Lung (tissue), 12 donors: ENCODE measurements around the gene LRRC4B. TPM values are rescaled to one million over a fixed set of nuclear protein-coding genes. Genes with fewer than 3 reads are reported as not detected.

Experiments
- ATAC-seq: fragments of 200-7000 bp; cut with Tn5 transposase; one replicate; pipeline ENCODE4 v1.9.1; 2020; ENCODE audit warnings: moderate number of reproducible peaks; ENCODE audit not compliant: insufficient read depth, low FRiP score
- DNase-seq, 3 donors: peaks; one replicate each; pipeline ENCODE4 v3.0.0-alpha.2; 2013 to 2017
- H3K27ac ChIP-seq, 2 donors: one replicate each; pipeline ENCODE4 v1.5.1; 2013; ENCODE audit warnings: mild to moderate bottlenecking in 2 of 2, moderate library complexity in 2 of 2, control low read depth in 1 of 2, inconsistent platforms in 1 of 2, low read depth in 1 of 2, low read length in 1 of 2
- H3K27me3 ChIP-seq, 3 donors: one replicate each; pipeline ENCODE4 v1.5.1; 2013; ENCODE audit warnings: low read length in 2 of 3; ENCODE audit not compliant: control insufficient read depth in 3 of 3, insufficient read depth in 3 of 3
- H3K36me3 ChIP-seq, 4 donors: one replicate each; pipeline ENCODE4 v1.5.1; 2013; ENCODE audit warnings: low read length in 4 of 4, mild to moderate bottlenecking in 1 of 4, moderate library complexity in 1 of 4; ENCODE audit not compliant: control insufficient read depth in 4 of 4, insufficient read depth in 4 of 4
- H3K4me1 ChIP-seq, 5 donors: one replicate each; pipeline ENCODE4 v1.5.1; 2013; ENCODE audit warnings: low read length in 5 of 5, mild to moderate bottlenecking in 2 of 5, moderate library complexity in 1 of 5; ENCODE audit not compliant: control insufficient read depth in 5 of 5, insufficient read depth in 5 of 5
- H3K4me3 ChIP-seq: one replicate; pipeline ENCODE4 v1.5.1; 2013; ENCODE audit warnings: mild to moderate bottlenecking, control low read depth, moderate library complexity
- H3K9ac ChIP-seq, 2 donors: one replicate each; pipeline ENCODE4 v1.5.1; 2013; ENCODE audit warnings: low read length in 2 of 2, control low read depth in 1 of 2; ENCODE audit not compliant: insufficient read depth in 1 of 2
- H3K9me3 ChIP-seq, 4 donors: one replicate each; pipeline ENCODE4 v1.5.1; 2013; ENCODE audit warnings: low read length in 3 of 4, mild to moderate bottlenecking in 1 of 4, moderate library complexity in 1 of 4; ENCODE audit not compliant: control insufficient read depth in 4 of 4, insufficient read depth in 3 of 4
- CTCF ChIP-seq: IDR thresholded peaks from 2 replicates; pipeline ENCODE4 v1.5.1; 2012; ENCODE audit warnings: mild to moderate bottlenecking; ENCODE audit errors: control extremely low read depth, extremely low read depth
- WGBS, 2 donors: extraction: QIAGEN DNeasy Blood & Tissue Kit; methylation state at CpG; one replicate each; pipeline ENCODE4 v1.1.7; 2013; 5-methylcytosine and 5-hydroxymethylcytosine counted together
- polyA plus RNA-seq, 2 donors: library from polyadenylated mRNA; stranded (reverse); fragments of 200-250 nt; gene quantifications; one replicate each; pipeline ENCODE4 v1.2.1, GENCODE V29; 2013
- total RNA-seq, 2 donors: library from RNA; depleted of rRNA in 1 of 2; stranded (reverse); fragments of >200 nt in 1 of 2; gene quantifications; one replicate each; pipeline ENCODE4 v1.2.1, GENCODE V29; 2014 to 2021
- donor health status: control.
- donor health status: control.
- donor health status: Bipolar disorder and iron deficiency.
- donor health status: healthy.
- donor health status: DM: yes; HTN: yes; CAD: no.

Gene LRRC4B
- total and polyA plus RNA-seq, 4 donors: 1.7 to 10.8 (median 2.7) TPM

GRCh38 chr19:50490991-50491472 is 77.2 kb downstream of the LRRC4B start:
- Histone ChIP-seq H3K4me1 (peaks cover 0 to 13% (median 0%) of the 10 kb centered on the region in 5 donors), H3K4me3 (no peak overlapping the region), H3K9ac (no peak overlapping the region), H3K27ac (no peak overlapping the region), H3K27me3 (peaks cover 0 to 36% (median 19%) of the 10 kb centered on the region in 3 donors), H3K36me3 (no peaks in the 10 kb centered on the region), H3K9me3 (peaks cover 0 to 2% (median 0%) of the 10 kb centered on the region in 4 donors)
- DNase-seq (peak; percentile 59 to 65 (median 64)), ATAC-seq (no peak)
- WGBS, 2 donors: 45 to 56% methylated on average over 26 of the region's 26 CpGs
- no peak for TF ChIP-seq CTCF

GRCh38 chr19:50490411-50490811 is 77.8 kb downstream of the LRRC4B start:
- Histone ChIP-seq H3K9ac (no peak overlapping the region), H3K4me3 (no peak overlapping the region), H3K9me3 (peaks cover 0 to 2% (median 0%) of the 10 kb centered on the region in 4 donors), H3K36me3 (peaks cover 0 to under 1% (median 0%) of the 10 kb centered on the region in 4 donors), H3K4me1 (peaks cover 0 to 13% (median 0%) of the 10 kb centered on the region in 5 donors), H3K27ac (no peak overlapping the region), H3K27me3 (peaks cover 0 to 36% (median 19%) of the 10 kb centered on the region in 3 donors)
- 95 to 96% methylated on average over 18 of the region's 18 CpGs for WGBS, 2 donors
- ATAC-seq (no peak), DNase-seq (no peak)
- no peak for TF ChIP-seq CTCF

GRCh38 chr19:50489461-50490011 is 78.7 kb downstream of the LRRC4B start:
- H3K27me3 ChIP-seq: peaks cover 0 to 31% (median 19%) of the 10 kb centered on the region in 3 donors
- TF ChIP-seq CTCF: no peak
- no peak for ATAC-seq
- no peak for DNase-seq
- no peak overlapping the region for H3K9ac ChIP-seq
- H3K36me3 ChIP-seq: peaks cover 0 to 2% (median 0%) of the 10 kb centered on the region in 4 donors
- 52 to 58% methylated on average over 22 to 24 of the region's 24 CpGs for WGBS, 2 donors
- H3K4me1 ChIP-seq: peaks cover 0 to 13% (median 0%) of the 10 kb centered on the region in 5 donors
- peaks cover 0 to 2% (median 0%) of the 10 kb centered on the region in 4 donors for H3K9me3 ChIP-seq
- no peak overlapping the region for H3K27ac ChIP-seq
- no peak overlapping the region for H3K4me3 ChIP-seq
